Thyroid gland (tissue), 4 donors: ENCODE measurements around the gene ZNF407. TPM values are rescaled to one million over a fixed set of nuclear protein-coding genes. Genes with fewer than 3 reads are reported as not detected.

ENCODE experiments used
- DNase-seq, 2 donors: peaks; one replicate each; pipeline ENCODE4 v3.0.0-alpha.2; 2019
- H3K27ac ChIP-seq, 3 donors: fragments of 200-600 bp; sonication (generic); 1 replicate in 2 of 3; 2 replicates in 1 of 3; pipeline ENCODE4 v1.5.1; 2016 to 2019; ENCODE audit warnings: mild to moderate bottlenecking in 1 of 3, moderate library complexity in 1 of 3
- H3K27me3 ChIP-seq: fragments of 200-600 bp; sonication (generic); one replicate; pipeline ENCODE4 v1.5.1; 2019
- H3K36me3 ChIP-seq, 2 donors: fragments of 200-600 bp; sonication (generic); one replicate each; pipeline ENCODE4 v1.5.1; 2016 to 2019
- H3K4me1 ChIP-seq, 2 donors: fragments of 200-600 bp; sonication (generic); one replicate each; pipeline ENCODE4 v1.5.1; 2017 to 2019
- H3K4me3 ChIP-seq, 3 donors: fragments of 200-600 bp; sonication (generic); replicated peaks in 1 of 3; 1 replicate in 2 of 3; 2 replicates in 1 of 3; pipeline ENCODE4 v1.5.1; 2016; ENCODE audit warnings: mild to moderate bottlenecking in 1 of 3
- H3K9me3 ChIP-seq: fragments of 200-600 bp; sonication (generic); one replicate; pipeline ENCODE4 v1.5.1; 2017
- CTCF ChIP-seq, 6 experiments: fragments of 200-600 bp in 3 of 6; fragments of 450-650 bp in 3 of 6; sonication (generic) in 3 of 6; IDR thresholded peaks; one replicate each; pipeline ENCODE4 v1.5.1; 2016 to 2019; ENCODE audit warnings: antibody characterized with exemption in 6 of 6, mild to moderate bottlenecking in 2 of 6, inconsistent platforms in 1 of 6, moderate library complexity in 1 of 6
- POLR2A ChIP-seq, 2 donors: fragments of 450-650 bp; IDR thresholded peaks; one replicate each; pipeline ENCODE4 v1.6.1; 2017; ENCODE audit warnings: antibody characterized with exemption in 2 of 2, mild to moderate bottlenecking in 2 of 2, moderate library complexity in 1 of 2
- WGBS, 2 donors: methylation state at CpG; one replicate each; pipeline ENCODE4 v1.1.5; 2017; 5-methylcytosine and 5-hydroxymethylcytosine counted together
- intact Hi-C: fragments of 100-400 bp; cut with DNase I; formaldehyde crosslinking; loops from one replicate; pipeline ENCODE4 v1.15.1; 2023
- total RNA-seq, 4 donors: library from RNA; depleted of rRNA; stranded (reverse); fragments of >200 nt; gene quantifications; one replicate each; pipeline ENCODE4 v1.2.3, GENCODE V29; 2016

ZNF407 gene
- total RNA-seq, 4 donors from 2014 or later = 20.2 to 40.0 (median 26.4) TPM

GRCh38 chr18:74897971-74898657 is 300.4 kb downstream of the ZNF407 start:
- no peaks in the 10 kb centered on the region for H3K9me3 ChIP-seq
- no peak for TF ChIP-seq CTCF (IDR thresholded peaks at IDR 0.05)
- no peak for TF ChIP-seq POLR2A (IDR thresholded peaks at IDR 0.05)
- no peaks in the 10 kb centered on the region for H3K27me3 ChIP-seq
- 80 to 83% methylated on average over 5 of the region's 5 CpGs for WGBS, 2 donors
- H3K4me3 ChIP-seq = no peak overlapping the region
- H3K27ac ChIP-seq = no peak overlapping the region
- DNase-seq = no peak
- H3K4me1 ChIP-seq = peaks cover 0 to 6% of the 10 kb centered on the region in 2 donors
- intact Hi-C loops = no loop called here
- no peaks in the 10 kb centered on the region for H3K36me3 ChIP-seq

- H3K4me1 ChIP-seq = peaks cover 0 to 6% of the 10 kb centered on the region in 2 donors
- no peak overlapping the region for H3K4me3 ChIP-seq
- DNase-seq = no peak
- intact Hi-C loops = no loop called here
- no peaks in the 10 kb centered on the region for H3K27me3 ChIP-seq
- whole genome bisulfite sequencing, 2 donors = 69 to 76% methylated on average over 3 of the region's 3 CpGs
- TF ChIP-seq CTCF (IDR thresholded peaks at IDR 0.05) (no peak), POLR2A (IDR thresholded peaks at IDR 0.05) (no peak)
- no peaks in the 10 kb centered on the region for H3K36me3 ChIP-seq
- no peaks in the 10 kb centered on the region for H3K9me3 ChIP-seq
- no peak overlapping the region for H3K27ac ChIP-seq
Observed at GRCh38 chr18:74898965-74899364, 301.3 kb downstream of the ZNF407 start.

- WGBS, 2 donors = 88 to 90% methylated on average over 5 of the region's 5 CpGs
- TF ChIP-seq POLR2A (IDR thresholded peaks at IDR 0.05) (no peak), CTCF (IDR thresholded peaks at IDR 0.05) (no peak)
- Histone ChIP-seq H3K4me3 (no peak overlapping the region), H3K9me3 (no peaks in the 10 kb centered on the region), H3K4me1 (peaks cover 0 to 7% of the 10 kb centered on the region in 2 donors), H3K27me3 (no peaks in the 10 kb centered on the region), H3K27ac (no peak overlapping the region), H3K36me3 (no peaks in the 10 kb centered on the region)
- peak; percentile 20 to 39 for DNase-seq
- intact Hi-C loops = no loop called here
Observed at GRCh38 chr18:74899554-74899953, 301.9 kb downstream of the ZNF407 start.

- Histone ChIP-seq H3K4me1 (peaks cover 0 to 16% of the 10 kb centered on the region in 2 donors), H3K36me3 (no peaks in the 10 kb centered on the region), H3K4me3 (no peak overlapping the region), H3K27ac (no peak overlapping the region), H3K27me3 (no peaks in the 10 kb centered on the region), H3K9me3 (no peaks in the 10 kb centered on the region)
- DNase-seq = no peak
- intact Hi-C loops = loop anchor here (10.0 kb wide), 1 partner anchor 53 kb away; no protein-coding TSS in a partner anchor
- TF ChIP-seq CTCF (IDR thresholded peaks at IDR 0.05) = no peak
- no peak for TF ChIP-seq POLR2A (IDR thresholded peaks at IDR 0.05)
- WGBS, 2 donors = 90 to 94% methylated on average over 4 of the region's 4 CpGs
Observed at GRCh38 chr18:74901362-74902146, 303.9 kb downstream of the ZNF407 start.

- no peaks in the 10 kb centered on the region for H3K9me3 ChIP-seq
- intact Hi-C loops = loop anchor here (10.0 kb wide), 1 partner anchor 53 kb away; no protein-coding TSS in a partner anchor
- no peak for DNase-seq
- H3K27me3 ChIP-seq = no peaks in the 10 kb centered on the region
- no peaks in the 10 kb centered on the region for H3K36me3 ChIP-seq
- no peak overlapping the region for H3K4me3 ChIP-seq
- 91 to 92% methylated on average over 13 of the region's 13 CpGs for WGBS, 2 donors
- TF ChIP-seq CTCF (IDR thresholded peaks at IDR 0.05) = no peak
- no peak for TF ChIP-seq POLR2A (IDR thresholded peaks at IDR 0.05)
- H3K27ac ChIP-seq = no peak overlapping the region
- peaks cover 0 to 16% of the 10 kb centered on the region in 2 donors for H3K4me1 ChIP-seq
Observed at GRCh38 chr18:74902147-74902455, 304.4 kb downstream of the ZNF407 start.
